Measurements from ENCODE around the gene HOXC4. TPM values are rescaled to one million over a fixed set of nuclear protein-coding genes. Genes with fewer than 3 reads are reported as not detected.
A peak's percentile ranks its signal among the peaks of the same experiment; 100 is the strongest.

Gene HOXC4
- polyA plus RNA-seq, 3 donors: not detected

- Mint-ChIP-seq H3K27me3 (ENCODE audit: low read depth in 3 of 3) (peaks cover 96 to 100% (median 98%) of the 10 kb centered on the region in 3 donors), H3K36me3 (peaks cover 0 to 15% of the 10 kb centered on the region in 2 donors), H3K4me1 (peaks cover 17% of the 10 kb centered on the region), H3K27ac (no peak overlapping the region), H3K4me3 (peak overlapping the region in 1 of 2 donors; percentile 62), H3K9me3 (peaks cover 0 to 22% (median 13%) of the 10 kb centered on the region in 7 donors)
- Histone ChIP-seq H3K9me3 (replicated peaks in 1 of 2; ENCODE audit: control insufficient read depth in 1 of 2, insufficient read depth in 1 of 2, low read length in 2 of 2) (peaks cover 5 to 28% of the 10 kb centered on the region in 2 donors), H4K20me1 (ENCODE audit: insufficient read depth, low read length) (no peaks in the 10 kb centered on the region), H3K79me2 (ENCODE audit: insufficient read depth, low read length) (no peaks in the 10 kb centered on the region), H2AFZ (ENCODE audit: insufficient read depth, low read depth, low read length, poor library complexity, severe bottlenecking) (no peak overlapping the region), H3K27ac (ENCODE audit: low read depth in 1 of 2, low read length in 2 of 2) (no peak overlapping the region), H3K4me3 (replicated peaks in 1 of 3; ENCODE audit: low read depth in 2 of 3, low read length in 3 of 3) (no peak overlapping the region), H3K36me3 (replicated peaks in 1 of 2; ENCODE audit: control insufficient read depth in 1 of 2, insufficient read depth in 2 of 2, low read length in 2 of 2) (no peaks in the 10 kb centered on the region), H3K27me3 (ENCODE audit: control insufficient read depth in 2 of 2, insufficient read depth in 2 of 2, low read length in 2 of 2) (peaks cover 97 to 100% of the 10 kb centered on the region in 2 donors), H3K4me1 (ENCODE audit: control insufficient read depth in 1 of 2, insufficient read depth in 2 of 2, low read length in 2 of 2) (peaks cover 5% of the 10 kb centered on the region in 2 donors), H3K9ac (ENCODE audit: insufficient read depth, low read length, poor library complexity, severe bottlenecking) (no peak overlapping the region), H3K4me2 (replicated peaks; ENCODE audit: extremely low read depth, low read length, poor library complexity, severe bottlenecking) (no peak overlapping the region)
- TF ChIP-seq CTCF (IDR thresholded peaks at IDR 0.05): no peak
- WGBS (ENCODE audit: insufficient coverage): 77% methylated on average over 2 of the region's 8 CpGs
- no peak for DNase-seq
- intact Hi-C loops (cut with micrococcal nuclease): no loop called here
These were observed 30.4 kb upstream of the HOXC4 start for GRCh38 chr12:54022960-54023884.

GRCh38 chr12:54024127-54024526 lies 29.5 kb upstream of the HOXC4 start:
- H3K9me3 ChIP-seq (replicated peaks in 1 of 2; ENCODE audit: control insufficient read depth in 1 of 2, insufficient read depth in 1 of 2, low read length in 2 of 2): peaks cover 0 to 32% of the 10 kb centered on the region in 2 donors
- H3K27ac Mint-ChIP-seq: no peak overlapping the region
- peaks cover 0 to 23% (median 15%) of the 10 kb centered on the region in 7 donors for H3K9me3 Mint-ChIP-seq
- H3K4me1 Mint-ChIP-seq: peaks cover 18% of the 10 kb centered on the region
- no peaks in the 10 kb centered on the region for H4K20me1 ChIP-seq (ENCODE audit: insufficient read depth, low read length)
- no peak overlapping the region for H3K4me3 ChIP-seq (replicated peaks in 1 of 3; ENCODE audit: low read depth in 2 of 3, low read length in 3 of 3)
- H3K36me3 Mint-ChIP-seq: peaks cover 0 to 13% of the 10 kb centered on the region in 2 donors
- no peak overlapping the region for H3K4me2 ChIP-seq (replicated peaks; ENCODE audit: extremely low read depth, low read length, poor library complexity, severe bottlenecking)
- no peak for DNase-seq
- intact Hi-C loops (cut with micrococcal nuclease): no loop called here
- peaks cover 98 to 100% (median 98%) of the 10 kb centered on the region in 3 donors for H3K27me3 Mint-ChIP-seq (ENCODE audit: low read depth in 3 of 3)
- TF ChIP-seq CTCF (IDR thresholded peaks at IDR 0.05): no peak
- 49% methylated on average over 11 of the region's 17 CpGs for WGBS (ENCODE audit: insufficient coverage)
- no peak overlapping the region for H3K9ac ChIP-seq (ENCODE audit: insufficient read depth, low read length, poor library complexity, severe bottlenecking)
- no peaks in the 10 kb centered on the region for H3K79me2 ChIP-seq (ENCODE audit: insufficient read depth, low read length)
- H2AFZ ChIP-seq (ENCODE audit: insufficient read depth, low read depth, low read length, poor library complexity, severe bottlenecking): no peak overlapping the region
- peak overlapping the region in 1 of 2 donors; percentile 78 for H3K4me3 Mint-ChIP-seq
- H3K4me1 ChIP-seq (ENCODE audit: control insufficient read depth in 1 of 2, insufficient read depth in 2 of 2, low read length in 2 of 2): no peaks in the 10 kb centered on the region
- H3K27me3 ChIP-seq (ENCODE audit: control insufficient read depth in 2 of 2, insufficient read depth in 2 of 2, low read length in 2 of 2): peaks cover 98 to 100% of the 10 kb centered on the region in 2 donors
- no peaks in the 10 kb centered on the region for H3K36me3 ChIP-seq (replicated peaks in 1 of 2; ENCODE audit: control insufficient read depth in 1 of 2, insufficient read depth in 2 of 2, low read length in 2 of 2)
- H3K27ac ChIP-seq (ENCODE audit: low read depth in 1 of 2, low read length in 2 of 2): no peak overlapping the region

Data from CD14-positive monocyte (primary cell).